Ramos (cell line): ENCODE measurements around the gene ZBTB40.

ENCODE experiments used
- in situ Hi-C: fragments of 300-500 bp; cut with MboI; formaldehyde crosslinking; loops from one replicate; pipeline ENCODE4 v1.14.3; 2022; ENCODE audit warnings: low sequenced_read_pairs; ENCODE audit not compliant: unreplicated experiment

The ZBTB40 gene

GRCh38 chr1:22500058-22500457, 48.4 kb downstream of the ZBTB40 start:
- in situ Hi-C loops: no loop called here

- in situ Hi-C loops: no loop called here
Measured at GRCh38 chr1:22500471-22500870, 48.8 kb downstream of the ZBTB40 start.

- in situ Hi-C loops: no loop called here
Measured at GRCh38 chr1:22502202-22502601, 50.6 kb downstream of the ZBTB40 start.

- in situ Hi-C loops: no loop called here
Measured at GRCh38 chr1:22503721-22504410, 52.2 kb downstream of the ZBTB40 start.

GRCh38 chr1:22506130-22506692, 54.6 kb downstream of the ZBTB40 start:
- in situ Hi-C loops: no loop called here

- in situ Hi-C loops: no loop called here
Measured at GRCh38 chr1:22507587-22507986, 55.9 kb downstream of the ZBTB40 start.

GRCh38 chr1:22508329-22508728, 56.7 kb downstream of the ZBTB40 start:
- in situ Hi-C loops: no loop called here

GRCh38 chr1:22508991-22509390, 57.3 kb downstream of the ZBTB40 start:
- in situ Hi-C loops: no loop called here

- in situ Hi-C loops: no loop called here
Measured at GRCh38 chr1:22509815-22510214, 58.2 kb downstream of the ZBTB40 start.

GRCh38 chr1:22512873-22513272, 61.2 kb downstream of the ZBTB40 start:
- in situ Hi-C loops: no loop called here

- in situ Hi-C loops: no loop called here
Measured at GRCh38 chr1:22516906-22517571, 65.4 kb downstream of the ZBTB40 start.

GRCh38 chr1:22517956-22518355, 66.3 kb downstream of the ZBTB40 start:
- in situ Hi-C loops: no loop called here

- in situ Hi-C loops: no loop called here
Measured at GRCh38 chr1:22518379-22518778, 66.7 kb downstream of the ZBTB40 start.

- in situ Hi-C loops: no loop called here
Measured at GRCh38 chr1:22520871-22521270, 69.2 kb downstream of the ZBTB40 start.

GRCh38 chr1:22521692-22522091, 70.0 kb downstream of the ZBTB40 start:
- in situ Hi-C loops: no loop called here

GRCh38 chr1:22522221-22522743, 70.6 kb downstream of the ZBTB40 start:
- in situ Hi-C loops: no loop called here

GRCh38 chr1:22524481-22524880, 72.8 kb downstream of the ZBTB40 start:
- in situ Hi-C loops: no loop called here

GRCh38 chr1:22525211-22525610, 73.6 kb downstream of the ZBTB40 start:
- in situ Hi-C loops: no loop called here

- in situ Hi-C loops: no loop called here
Measured at GRCh38 chr1:22525646-22526045, 74.0 kb downstream of the ZBTB40 start.

- in situ Hi-C loops: no loop called here
Measured at GRCh38 chr1:22526098-22526497, 74.4 kb downstream of the ZBTB40 start.

- in situ Hi-C loops: no loop called here
Measured at GRCh38 chr1:22526677-22527076, 75.0 kb downstream of the ZBTB40 start.
